Immature natural killer cell (primary cell): ENCODE results near the gene RNU1-1. TPM values are rescaled to one million over a fixed set of nuclear protein-coding genes. Genes with fewer than 3 reads are reported as not detected.
A peak's percentile ranks its signal among the peaks of the same experiment; 100 is the strongest.
"Not testable (repeated sequence)": the region's sequence is repeated elsewhere in the genome, so short reads cannot be mapped to it uniquely, and the experiment has no call there.

ENCODE experiments used
- DNase-seq, 3 donors: peaks; one replicate each; pipeline ENCODE4 v3.0.0; 2022; ENCODE audit warnings: mixed read lengths in 1 of 3
- H3K27ac Mint-ChIP-seq, 6 donors: one replicate each; pipeline ENCODE4 v1.8.0; 2020; ENCODE audit warnings: mixed read lengths in 6 of 6, mild to moderate bottlenecking in 5 of 6, inconsistent platforms in 4 of 6, moderate library complexity in 3 of 6
- H3K27me3 Mint-ChIP-seq, 3 donors: one replicate each; pipeline ENCODE4 v1.8.0; 2020 to 2021; ENCODE audit warnings: low read depth in 3 of 3, mild to moderate bottlenecking in 3 of 3, mixed read lengths in 3 of 3, moderate library complexity in 3 of 3, inconsistent platforms in 1 of 3
- H3K36me3 Mint-ChIP-seq, 3 donors: one replicate each; pipeline ENCODE4 v1.8.0; 2020; ENCODE audit warnings: mixed read lengths in 3 of 3, inconsistent platforms in 2 of 3, mild to moderate bottlenecking in 2 of 3
- H3K4me1 Mint-ChIP-seq, 2 donors: one replicate each; pipeline ENCODE4 v1.8.0; 2020; ENCODE audit warnings: inconsistent platforms in 2 of 2, mild to moderate bottlenecking in 2 of 2, mixed read lengths in 2 of 2, moderate library complexity in 1 of 2
- H3K4me3 Mint-ChIP-seq, 5 donors: one replicate each; pipeline ENCODE4 v1.8.0; 2020; ENCODE audit warnings: mild to moderate bottlenecking in 5 of 5, mixed read lengths in 5 of 5, inconsistent platforms in 3 of 5, moderate library complexity in 3 of 5
- H3K9me3 Mint-ChIP-seq, 6 donors: one replicate each; pipeline ENCODE4 v1.8.0; 2020; ENCODE audit warnings: mild to moderate bottlenecking in 6 of 6, mixed read lengths in 6 of 6, inconsistent platforms in 4 of 6, moderate library complexity in 3 of 6
- polyA plus RNA-seq, 3 donors: library from polyadenylated mRNA; unstranded; fragments of 300-500 nt; fragmentation: Illumina TruSeq; gene quantifications; one replicate each; pipeline ENCODE4 v1.2.3, GENCODE V29; 2021

RNU1-1 gene
- polyA plus RNA-seq, 3 donors from 2014 or later, result 28.1 TPM; not detected in 2

DNA sequence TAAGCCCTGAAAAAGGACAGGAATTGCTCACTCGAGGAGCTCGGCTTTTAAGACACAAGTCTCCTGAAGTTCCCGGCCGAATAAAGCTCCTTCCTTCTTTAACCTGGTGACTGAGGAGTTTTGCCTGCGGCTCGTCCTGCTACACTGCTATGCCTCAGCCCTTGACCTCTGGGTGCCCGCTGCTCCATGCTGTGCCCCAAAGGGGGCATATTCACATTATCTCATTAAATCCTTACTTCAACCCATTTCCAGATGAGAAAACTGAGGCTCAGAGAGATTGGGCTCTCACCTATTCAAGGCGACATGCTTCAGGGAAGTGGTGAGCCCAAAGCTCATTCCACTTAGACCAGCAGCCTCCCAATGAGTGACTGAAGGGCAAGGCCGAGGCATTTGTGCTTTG lies 20.4 kb downstream of the RNU1-1 start:
- not testable (repeated sequence) for H3K9me3 Mint-ChIP-seq, H3K36me3 Mint-ChIP-seq, H3K27ac Mint-ChIP-seq, DNase-seq, H3K4me3 Mint-ChIP-seq, H3K27me3 Mint-ChIP-seq
- peaks cover 12 to 13% of the 10 kb centered on the region in 2 donors for H3K4me1 Mint-ChIP-seq

DNA sequence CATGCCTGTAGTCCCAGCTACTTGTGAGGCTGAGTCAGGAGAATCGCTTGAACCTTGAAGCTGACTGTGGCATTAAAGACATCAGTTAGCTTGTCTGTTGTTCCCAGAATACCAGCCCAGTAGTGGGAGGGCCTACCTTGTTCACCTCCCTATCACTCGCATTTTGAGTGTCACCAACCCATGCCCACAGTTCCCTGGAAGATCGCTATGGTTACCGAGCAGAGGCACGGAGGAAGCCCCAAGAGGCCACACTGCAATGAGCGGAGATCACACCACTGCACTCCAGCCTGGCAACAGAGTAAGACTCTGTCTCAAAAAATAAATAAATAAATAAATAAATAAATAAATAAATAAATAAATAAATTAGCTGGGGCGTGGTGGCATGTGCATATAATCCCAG lies 21.1 kb downstream of the RNU1-1 start:
- H3K27ac Mint-ChIP-seq, H3K36me3 Mint-ChIP-seq, H3K4me3 Mint-ChIP-seq, H3K27me3 Mint-ChIP-seq, DNase-seq, H3K9me3 Mint-ChIP-seq: not testable (repeated sequence)
- H3K4me1 Mint-ChIP-seq, result peaks cover 8 to 12% of the 10 kb centered on the region in 2 donors

DNA sequence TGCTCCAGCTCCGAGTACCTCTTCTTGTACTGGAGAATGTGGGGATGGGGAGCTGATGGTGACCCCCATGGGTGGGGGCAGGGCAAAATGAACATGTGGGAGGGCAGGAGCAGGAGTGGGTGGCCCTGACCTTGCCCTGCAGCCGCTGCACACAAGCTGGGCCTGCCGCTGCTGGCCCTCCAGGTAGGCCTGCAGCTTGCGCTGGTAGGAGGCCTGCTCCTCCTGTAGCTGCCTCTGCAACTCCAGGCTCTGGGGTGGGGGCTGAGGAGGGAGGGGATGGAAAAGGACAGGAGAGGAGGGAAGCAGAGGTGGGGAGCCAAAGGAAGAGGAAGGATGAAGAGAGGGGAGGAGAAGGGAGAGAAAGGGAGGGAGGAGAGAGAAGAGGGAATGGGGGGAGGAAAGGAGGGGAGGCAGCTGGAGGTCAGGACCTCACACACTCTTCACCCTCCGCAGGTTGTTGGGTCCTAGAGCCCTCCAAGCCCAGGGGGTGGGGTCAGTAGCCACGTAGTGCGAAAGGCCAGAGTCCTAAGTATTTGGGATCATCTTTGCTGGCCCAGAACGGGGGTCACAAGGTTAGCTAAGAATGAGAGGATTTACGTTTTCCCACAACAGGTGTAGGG lies 22.9 kb downstream of the RNU1-1 start:
- no peaks in the 10 kb centered on the region for H3K27me3 Mint-ChIP-seq
- H3K36me3 Mint-ChIP-seq, result peaks cover 0 to 3% (median 0%) of the 10 kb centered on the region in 3 donors
- no peaks in the 10 kb centered on the region for H3K9me3 Mint-ChIP-seq
- H3K27ac Mint-ChIP-seq, result peak overlapping the region in 1 of 6 donors; percentile 23
- no peak for DNase-seq
- peaks cover 0 to 3% of the 10 kb centered on the region in 2 donors for H3K4me1 Mint-ChIP-seq
- H3K4me3 Mint-ChIP-seq, result no peak overlapping the region

DNA sequence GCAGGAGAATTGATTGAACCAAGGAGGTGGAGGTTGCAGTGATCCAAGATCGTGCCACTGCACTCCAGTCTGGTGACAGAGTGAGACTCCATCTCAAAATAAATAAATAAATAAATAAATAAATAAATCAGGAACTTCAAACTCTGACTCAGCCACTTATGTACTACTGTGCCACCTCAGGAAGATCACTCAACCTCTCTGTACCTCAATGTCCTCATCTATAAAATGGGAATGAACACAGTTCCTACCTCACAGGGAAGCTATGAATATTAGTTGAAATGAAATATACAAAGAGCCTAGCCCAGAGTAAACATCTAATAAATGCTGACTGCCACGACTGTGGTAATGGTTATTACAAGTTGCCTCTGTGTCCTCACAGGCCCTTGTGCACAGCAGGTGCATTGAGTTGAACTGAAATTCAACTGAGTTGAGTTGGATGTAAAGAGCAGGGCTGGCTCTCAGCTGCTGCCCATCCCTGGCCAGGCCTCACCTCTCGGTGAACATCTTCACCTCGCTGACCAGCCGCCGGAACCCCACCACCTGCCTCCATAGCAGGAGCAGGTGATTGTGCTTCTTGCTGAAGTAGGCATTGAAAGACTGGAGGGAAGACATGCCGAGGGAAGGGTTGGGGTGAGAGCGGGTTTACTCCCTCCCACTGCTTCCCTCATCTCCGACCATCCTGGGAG lies 24.7 kb downstream of the RNU1-1 start:
- H3K4me1 Mint-ChIP-seq, DNase-seq, H3K9me3 Mint-ChIP-seq, H3K36me3 Mint-ChIP-seq, H3K4me3 Mint-ChIP-seq, H3K27me3 Mint-ChIP-seq, H3K27ac Mint-ChIP-seq: not testable (repeated sequence)

DNA sequence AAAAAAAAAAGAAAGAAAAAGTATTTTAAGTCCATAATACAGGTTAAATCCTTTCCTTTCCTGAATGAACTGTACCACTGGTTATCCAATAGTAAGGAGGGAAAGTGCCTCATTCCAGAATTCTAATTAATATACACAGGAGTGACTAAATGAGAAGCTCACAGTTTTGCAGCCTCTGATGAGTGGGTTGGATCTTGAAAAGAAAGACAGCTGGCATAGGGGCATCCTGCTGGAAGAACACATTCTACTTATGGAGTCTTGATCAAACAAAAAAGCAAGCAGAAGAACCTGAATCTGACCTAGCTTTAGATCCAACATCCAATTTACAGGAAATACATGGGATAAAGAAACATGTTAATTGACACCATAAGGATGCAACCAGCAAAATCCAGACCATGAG lies 27.1 kb downstream of the RNU1-1 start:
- H3K27ac Mint-ChIP-seq, H3K9me3 Mint-ChIP-seq, H3K4me3 Mint-ChIP-seq, H3K4me1 Mint-ChIP-seq, DNase-seq, H3K27me3 Mint-ChIP-seq, H3K36me3 Mint-ChIP-seq: not testable (repeated sequence)

DNA sequence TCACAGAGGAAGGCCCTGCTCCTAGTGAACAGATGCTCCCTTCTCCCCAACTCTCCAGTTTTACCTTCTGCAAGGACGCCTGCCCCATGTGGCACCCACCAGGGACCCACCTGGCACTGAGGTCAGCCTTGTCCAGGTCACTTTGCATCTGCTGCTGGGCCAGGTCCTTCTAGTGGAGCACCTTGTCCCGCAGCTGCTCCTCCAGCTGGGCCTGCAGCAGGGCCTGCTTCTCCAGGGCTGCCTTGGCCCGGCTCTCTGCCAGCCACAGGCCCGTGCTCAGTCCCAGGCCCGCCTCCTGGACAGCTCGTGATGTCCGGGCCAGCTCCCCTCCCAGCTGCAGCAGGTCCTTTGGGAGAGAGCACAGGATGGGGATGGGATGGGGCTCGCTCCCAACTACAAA lies 27.8 kb downstream of the RNU1-1 start:
- H3K36me3 Mint-ChIP-seq, H3K27me3 Mint-ChIP-seq, H3K4me3 Mint-ChIP-seq, H3K27ac Mint-ChIP-seq, H3K4me1 Mint-ChIP-seq, H3K9me3 Mint-ChIP-seq, DNase-seq: not testable (repeated sequence)

DNA sequence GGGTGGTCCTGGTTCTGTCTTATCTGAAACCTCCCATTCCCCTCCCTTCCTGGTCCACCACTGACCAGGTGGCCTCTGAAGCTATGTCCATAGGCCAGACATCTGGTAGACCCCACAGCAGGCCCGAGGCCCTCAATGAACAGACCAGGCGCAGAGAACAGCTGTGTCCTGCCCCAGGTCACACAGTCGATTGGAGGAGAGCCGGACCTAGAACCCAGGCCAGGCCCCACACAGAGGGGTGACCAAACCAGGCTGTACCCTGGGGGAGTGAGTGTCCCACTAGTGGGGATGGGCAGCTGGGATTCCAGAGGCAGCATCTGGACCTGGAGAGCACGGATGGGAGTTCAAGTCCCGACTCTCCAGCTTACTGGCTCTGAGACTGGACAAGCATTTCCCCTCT lies 29.2 kb downstream of the RNU1-1 start:
- Mint-ChIP-seq H3K36me3 (peaks cover 5 to 10% (median 9%) of the 10 kb centered on the region in 3 donors), H3K4me3 (no peak overlapping the region), H3K4me1 (no peaks in the 10 kb centered on the region), H3K9me3 (no peaks in the 10 kb centered on the region), H3K27ac (no peak overlapping the region), H3K27me3 (no peaks in the 10 kb centered on the region)
- no peak for DNase-seq

DNA sequence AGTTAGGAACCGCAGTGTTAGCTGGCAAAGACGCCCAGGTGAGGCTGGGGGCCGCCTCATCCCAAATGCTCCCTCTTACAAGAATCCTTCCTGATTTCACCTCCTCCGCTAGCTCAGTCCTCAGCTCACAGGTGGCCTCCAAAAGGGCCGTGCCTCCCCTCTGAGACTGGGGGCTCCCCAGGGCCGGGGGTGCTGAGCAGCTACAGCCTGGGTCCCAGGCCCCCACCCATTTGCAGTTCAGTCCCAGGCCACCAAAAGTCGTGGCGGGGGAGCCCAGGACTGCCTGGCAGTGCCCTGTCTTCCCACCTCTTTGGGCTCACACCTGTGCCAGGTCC lies 29.6 kb downstream of the RNU1-1 start:
- DNase-seq, result no peak
- H3K9me3 Mint-ChIP-seq, result no peaks in the 10 kb centered on the region
- no peak overlapping the region for H3K27ac Mint-ChIP-seq
- no peaks in the 10 kb centered on the region for H3K4me1 Mint-ChIP-seq
- H3K27me3 Mint-ChIP-seq, result no peaks in the 10 kb centered on the region
- H3K4me3 Mint-ChIP-seq, result no peak overlapping the region
- peaks cover 5 to 10% (median 9%) of the 10 kb centered on the region in 3 donors for H3K36me3 Mint-ChIP-seq

DNA sequence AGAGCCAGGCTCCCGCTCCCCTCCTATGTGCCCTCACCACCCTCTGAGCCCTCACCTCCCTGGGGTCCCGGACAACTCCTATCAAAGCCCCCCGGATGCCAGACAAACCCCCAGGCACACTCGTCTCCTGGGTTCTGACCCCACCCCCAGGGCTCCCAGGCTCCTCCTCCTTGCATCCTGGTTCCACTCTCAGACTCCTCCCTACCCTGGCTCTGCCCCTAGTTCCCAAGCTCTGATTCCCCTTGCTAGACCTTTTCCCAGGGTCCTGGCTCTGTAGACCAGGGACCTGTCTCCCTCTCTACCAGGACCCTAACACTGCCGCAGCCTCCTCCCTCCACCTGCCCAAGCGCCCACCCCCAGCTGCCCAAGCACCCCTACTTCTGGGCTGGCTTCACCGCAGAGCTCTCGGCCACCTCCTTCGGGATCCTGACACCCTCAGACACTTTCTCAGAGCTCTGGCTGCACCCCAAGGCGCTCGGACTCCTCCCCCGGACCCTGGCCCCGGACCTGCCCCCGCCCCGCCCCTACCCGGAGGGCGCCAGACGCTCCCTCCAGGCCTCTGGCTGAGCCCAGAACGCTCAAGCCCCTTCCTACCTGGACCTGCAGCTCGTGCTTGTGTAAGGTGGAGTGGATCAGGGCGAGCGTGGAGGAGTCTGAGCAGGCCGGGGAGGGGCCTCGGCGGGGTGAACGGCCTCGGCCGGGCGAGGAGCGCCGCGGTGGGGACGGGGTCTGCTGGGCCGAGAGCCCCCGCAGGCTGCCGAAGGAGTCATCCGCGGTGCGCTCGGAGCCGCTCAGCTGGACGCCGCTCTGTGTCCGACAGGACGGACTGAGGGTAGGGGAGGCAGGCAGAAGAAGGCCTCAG lies 30.2 kb downstream of the RNU1-1 start:
- H3K27ac Mint-ChIP-seq, H3K4me3 Mint-ChIP-seq, H3K27me3 Mint-ChIP-seq, H3K36me3 Mint-ChIP-seq, DNase-seq, H3K4me1 Mint-ChIP-seq, H3K9me3 Mint-ChIP-seq: not testable (repeated sequence)

DNA sequence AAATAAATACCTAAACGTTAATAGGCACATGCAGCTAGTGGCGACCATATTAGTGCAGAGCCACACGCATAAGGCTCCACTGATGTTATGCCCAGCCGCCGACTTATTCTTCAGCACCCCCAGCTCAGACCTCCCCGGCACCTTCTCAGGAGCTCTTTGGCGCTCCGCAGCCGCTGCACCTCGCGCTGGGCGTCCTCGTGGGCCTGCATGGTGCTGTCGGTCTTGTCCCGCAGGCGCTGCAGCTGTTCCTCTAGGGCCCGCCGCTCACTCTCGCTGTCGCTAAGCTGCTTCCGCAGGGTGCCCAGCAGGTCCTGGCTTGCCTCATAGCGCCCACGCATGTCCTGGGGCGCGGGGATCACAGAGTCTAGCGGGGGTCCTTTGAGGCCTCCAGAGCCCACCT lies 30.9 kb downstream of the RNU1-1 start:
- not testable (repeated sequence) for DNase-seq, H3K36me3 Mint-ChIP-seq, H3K4me3 Mint-ChIP-seq, H3K27ac Mint-ChIP-seq, H3K9me3 Mint-ChIP-seq, H3K4me1 Mint-ChIP-seq, H3K27me3 Mint-ChIP-seq

DNA sequence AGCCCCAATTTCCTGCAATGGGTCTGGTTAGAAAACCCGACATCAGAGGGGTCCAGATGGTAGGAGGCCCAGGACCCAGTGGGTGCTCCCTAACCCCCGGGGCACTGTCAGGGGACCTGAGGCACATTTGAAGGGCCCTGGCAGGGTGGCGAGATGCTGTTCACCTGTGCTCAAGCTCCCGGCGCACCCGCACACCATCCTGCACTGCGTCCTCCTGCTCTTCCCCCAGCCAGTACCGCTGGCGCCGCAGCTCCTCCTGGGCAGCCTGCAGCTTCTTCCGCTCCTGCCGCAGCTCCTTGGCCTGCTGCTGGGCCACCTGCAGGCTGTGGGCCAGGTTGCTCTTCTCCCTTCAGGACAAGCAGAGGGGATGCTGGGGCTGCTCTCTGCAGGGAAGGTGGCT lies 36.0 kb downstream of the RNU1-1 start:
- peaks cover 8 to 20% (median 12%) of the 10 kb centered on the region in 3 donors for H3K36me3 Mint-ChIP-seq
- DNase-seq, result no peak
- no peaks in the 10 kb centered on the region for H3K27me3 Mint-ChIP-seq
- H3K27ac Mint-ChIP-seq, result no peak overlapping the region
- H3K4me1 Mint-ChIP-seq, result no peaks in the 10 kb centered on the region
- H3K9me3 Mint-ChIP-seq, result no peaks in the 10 kb centered on the region
- no peak overlapping the region for H3K4me3 Mint-ChIP-seq

DNA sequence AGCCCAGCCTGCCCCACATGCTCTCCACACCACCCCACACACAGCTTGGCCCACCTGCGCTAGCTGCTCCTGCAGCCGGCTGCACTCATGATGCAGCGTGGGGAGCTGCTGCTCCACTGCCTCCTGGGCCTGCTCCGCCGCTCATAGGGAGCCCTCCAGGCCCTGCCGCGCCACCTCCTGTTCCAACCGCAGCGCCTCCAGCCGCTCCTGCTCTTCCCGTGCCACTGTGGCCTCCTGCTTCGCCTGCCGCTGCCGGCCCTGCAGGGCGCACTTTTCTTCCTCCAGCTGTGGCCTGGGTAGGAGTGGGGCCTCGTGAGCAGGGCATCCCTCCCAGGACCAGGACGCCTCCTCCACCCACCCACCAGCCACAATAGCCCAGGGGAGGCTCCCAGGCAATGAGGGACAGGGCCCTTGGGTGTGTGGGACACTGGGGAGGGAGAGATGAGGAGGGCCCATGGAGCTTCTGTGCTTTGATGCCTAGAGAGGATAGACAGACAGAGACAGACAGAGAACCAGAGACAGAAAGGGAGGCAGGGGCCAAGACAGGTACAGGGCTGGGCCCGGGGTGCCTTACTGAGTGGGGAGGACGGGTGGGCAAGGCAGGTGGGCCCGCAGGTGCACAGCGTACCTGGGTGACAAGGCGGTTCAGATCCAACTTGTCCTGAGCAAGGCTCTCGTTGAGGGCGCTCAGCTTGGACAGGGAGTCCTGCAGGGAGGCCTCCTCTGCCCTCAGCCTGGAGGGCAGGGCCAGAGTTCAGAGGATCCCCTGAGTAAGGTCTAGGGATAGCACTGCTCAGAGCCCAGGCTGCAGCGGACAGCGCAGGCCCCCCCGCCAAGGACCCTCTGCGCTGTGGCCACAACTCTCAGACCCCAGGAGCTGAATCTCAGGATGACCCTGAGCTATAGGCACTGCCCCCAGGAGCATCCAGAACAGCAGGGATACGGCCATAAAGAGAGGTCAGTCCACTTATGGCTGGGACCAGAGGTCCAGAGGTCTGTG lies 38.0 kb downstream of the RNU1-1 start:
- H3K4me3 Mint-ChIP-seq, DNase-seq, H3K27me3 Mint-ChIP-seq, H3K4me1 Mint-ChIP-seq, H3K27ac Mint-ChIP-seq, H3K9me3 Mint-ChIP-seq: not testable (repeated sequence)
- H3K36me3 Mint-ChIP-seq, result peaks cover 10 to 34% (median 15%) of the 10 kb centered on the region in 3 donors

DNA sequence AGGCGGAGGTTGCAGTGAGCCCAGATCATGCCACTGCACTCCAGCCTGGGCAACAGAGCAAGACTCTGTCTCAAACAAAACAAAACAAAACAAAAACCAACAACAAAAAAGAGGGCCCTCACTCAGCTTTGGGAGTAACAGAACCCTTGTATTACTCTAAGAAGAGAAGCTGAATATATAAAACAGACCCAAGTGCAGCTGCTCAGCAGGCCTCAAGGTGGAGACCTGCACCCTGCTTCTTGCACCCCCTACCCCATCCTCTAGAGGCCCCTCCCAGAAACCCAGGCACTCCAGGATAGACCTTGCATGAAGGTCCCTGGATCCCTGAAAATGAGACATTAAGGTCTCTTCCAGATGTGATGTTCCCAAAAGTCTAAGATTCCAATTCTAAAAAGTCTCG lies 39.2 kb downstream of the RNU1-1 start:
- not testable (repeated sequence) for H3K27ac Mint-ChIP-seq

More for the DNA sequence above, 39.2 kb downstream of the RNU1-1 start:
- not testable (repeated sequence) for H3K9me3 Mint-ChIP-seq, H3K27me3 Mint-ChIP-seq, DNase-seq, H3K4me1 Mint-ChIP-seq, H3K4me3 Mint-ChIP-seq
- H3K36me3 Mint-ChIP-seq, result peaks cover 5 to 24% (median 10%) of the 10 kb centered on the region in 3 donors
